Measurements from ENCODE around the gene ABHD17C.

ABHD17C gene

GRCh38 chr15:80706161-80706560 is 11.1 kb downstream of the ABHD17C start:
- H3K4me3 ChIP-seq (ENCODE audit: low read depth, low read length): no peak overlapping the region
- DNase-seq (ENCODE audit: low read depth, low spot score): no peak
- in situ Hi-C loops (cut with HindIII; ENCODE audit: low sequenced_read_pairs): no loop called here
- no peak for TF ChIP-seq CTCF (IDR thresholded peaks at IDR 0.05; ENCODE audit: low read depth, low read length)

GRCh38 chr15:80709542-80709941 is 14.4 kb downstream of the ABHD17C start:
- in situ Hi-C loops (cut with HindIII; ENCODE audit: low sequenced_read_pairs): no loop called here
- no peak for TF ChIP-seq CTCF (IDR thresholded peaks at IDR 0.05; ENCODE audit: low read depth, low read length)
- DNase-seq (ENCODE audit: low read depth, low spot score): no peak

GRCh38 chr15:80710635-80711554 is 15.8 kb downstream of the ABHD17C start:
- in situ Hi-C loops (cut with HindIII; ENCODE audit: low sequenced_read_pairs): no loop called here
- peak; percentile 13 for DNase-seq (ENCODE audit: low read depth, low spot score)
- TF ChIP-seq CTCF (IDR thresholded peaks at IDR 0.05; ENCODE audit: low read depth, low read length): no peak
- no peak overlapping the region for H3K4me3 ChIP-seq (ENCODE audit: low read depth, low read length)

More at GRCh38 chr15:80709542-80709941, 14.4 kb downstream of the ABHD17C start:
- H3K4me3 ChIP-seq (ENCODE audit: low read depth, low read length): no peak overlapping the region

GRCh38 chr15:80711886-80712285 is 16.8 kb downstream of the ABHD17C start:
- in situ Hi-C loops (cut with HindIII; ENCODE audit: low sequenced_read_pairs): no loop called here
- no peak overlapping the region for H3K4me3 ChIP-seq (ENCODE audit: low read depth, low read length)
- no peak for TF ChIP-seq CTCF (IDR thresholded peaks at IDR 0.05; ENCODE audit: low read depth, low read length)

GRCh38 chr15:80712956-80713355 is 17.8 kb downstream of the ABHD17C start:
- in situ Hi-C loops (cut with HindIII; ENCODE audit: low sequenced_read_pairs): no loop called here
- TF ChIP-seq CTCF (IDR thresholded peaks at IDR 0.05; ENCODE audit: low read depth, low read length): no peak
- H3K4me3 ChIP-seq (ENCODE audit: low read depth, low read length): no peak overlapping the region
- DNase-seq (ENCODE audit: low read depth, low spot score): no peak

More at GRCh38 chr15:80711886-80712285, 16.8 kb downstream of the ABHD17C start:
- DNase-seq (ENCODE audit: low read depth, low spot score): no peak

GRCh38 chr15:80721476-80721875 is 26.4 kb downstream of the ABHD17C start:
- DNase-seq (ENCODE audit: low read depth, low spot score): no peak
- H3K4me3 ChIP-seq (ENCODE audit: low read depth, low read length): no peak overlapping the region
- no peak for TF ChIP-seq CTCF (IDR thresholded peaks at IDR 0.05; ENCODE audit: low read depth, low read length)
- in situ Hi-C loops (cut with HindIII; ENCODE audit: low sequenced_read_pairs): no loop called here
